SK-N-SH (cell line): Measurements from ENCODE around the gene RBM19. TPM values are rescaled to one million over a fixed set of nuclear protein-coding genes. Genes with fewer than 3 reads are reported as not detected.

Experiments used
- CTCF ChIA-PET: fragments of 300-600, 350-600 bp; formaldehyde crosslinking; extraction: SDS; loops from one replicate; lab custom pipeline; 2021; lab: Yijun Ruan, JAX
- POLR2A ChIA-PET: fragments of 350-600 bp; sonication (Branson Sonifier 250); formaldehyde crosslinking; extraction: SDS; loops from one replicate; lab custom pipeline; 2020; ENCODE audit warnings: antibody characterized with exemption, inconsistent platforms; lab: Yijun Ruan, JAX
- DNase-seq: peaks from one replicate; pipeline ENCODE4 v3.0.0; 2012
- H2AFZ ChIP-seq: fragments of 200-600 bp; sonication (generic); 2 replicates; pipeline ENCODE4 v1.8.1; 2016; ENCODE audit warnings: antibody characterized with exemption, mild to moderate bottlenecking, low read depth
- H3F3A ChIP-seq: fragments of 200-600 bp; sonication (generic); replicated peaks from 2 replicates; pipeline ENCODE3; 2016; ENCODE audit warnings: antibody characterized with exemption, mild to moderate bottlenecking; ENCODE audit not compliant: insufficient read depth
- H3K27ac ChIP-seq, 2 experiments: fragments of 200-500 bp in 1 of 2; fragments of 200-600 bp in 1 of 2; sonication (Bioruptor generic) in 1 of 2; sonication (generic), shearing (Covaris generic) in 1 of 2; 2 replicates each; pipeline versions ENCODE4 v1.5.1 to v1.6.1; 2014 to 2016; ENCODE audit warnings: low read depth in 2 of 2, inconsistent platforms in 1 of 2, low read length in 1 of 2, mild to moderate bottlenecking in 1 of 2, mixed read lengths in 1 of 2
- H3K27me3 ChIP-seq: fragments of 200-600 bp; sonication (generic), shearing (Covaris generic); 2 replicates; pipeline ENCODE4 v1.6.1; 2016; ENCODE audit warnings: mixed run types; ENCODE audit not compliant: insufficient read depth
- H3K36me3 ChIP-seq, 2 experiments: fragments of 200-500 bp in 1 of 2; fragments of 200-600 bp in 1 of 2; sonication (Bioruptor generic) in 1 of 2; sonication (generic) in 1 of 2; replicated peaks in 1 of 2; 2 replicates each; pipeline versions ENCODE3 to v1.5.1; 2014 to 2016; ENCODE audit warnings: low read length in 1 of 2, mild to moderate bottlenecking in 1 of 2; ENCODE audit not compliant: insufficient read depth in 2 of 2, control insufficient read depth in 1 of 2
- H3K4me1 ChIP-seq, 2 experiments: fragments of 200-500 bp in 1 of 2; fragments of 200-600 bp in 1 of 2; sonication (Bioruptor generic) in 1 of 2; sonication (generic), shearing (Covaris generic) in 1 of 2; 2 replicates each; pipeline versions ENCODE4 v1.5.1 to v1.6.1; 2014 to 2016; ENCODE audit warnings: low read depth in 1 of 2, low read length in 1 of 2, mixed run types in 1 of 2; ENCODE audit not compliant: insufficient read depth in 2 of 2, control insufficient read depth in 1 of 2
- H3K4me2 ChIP-seq: fragments of 200-600 bp; sonication (generic), shearing (Covaris generic); 2 replicates; pipeline ENCODE4 v1.6.1; 2017; ENCODE audit warnings: mixed run types
- H3K4me3 ChIP-seq, 2 experiments: fragments of 200-500 bp in 1 of 2; fragments of 200-600 bp in 1 of 2; sonication (Bioruptor generic) in 1 of 2; sonication (generic), shearing (Covaris generic) in 1 of 2; 2 replicates each; pipeline versions ENCODE4 v1.5.1 to v1.8.1; 2014 to 2016; ENCODE audit warnings: low read depth in 2 of 2, inconsistent platforms in 1 of 2, low read length in 1 of 2, mild to moderate bottlenecking in 1 of 2, mixed read lengths in 1 of 2, moderate library complexity in 1 of 2
- H3K79me2 ChIP-seq: fragments of 200-600 bp; sonication (generic); 2 replicates; pipeline ENCODE4 v1.8.1; 2017; ENCODE audit warnings: mild to moderate bottlenecking; ENCODE audit not compliant: insufficient read depth
- H3K9ac ChIP-seq: fragments of 200-600 bp; sonication (generic); 2 replicates; pipeline ENCODE4 v1.6.1; 2017; ENCODE audit warnings: mixed run types
- H3K9me2 ChIP-seq: fragments of 200-600 bp; sonication (generic); 2 replicates; pipeline ENCODE4 v1.6.1; 2017; ENCODE audit warnings: mixed run types
- H3K9me3 ChIP-seq: fragments of 200-600 bp; sonication (generic); 2 replicates; pipeline ENCODE4 v1.6.1; 2017; ENCODE audit warnings: mixed run types, mild to moderate bottlenecking, moderate library complexity
- H4K20me1 ChIP-seq: fragments of 200-600 bp; sonication (generic); 2 replicates; pipeline ENCODE4 v1.6.1; 2017; ENCODE audit warnings: mild to moderate bottlenecking, mixed run types; ENCODE audit not compliant: insufficient read depth
- ELF1 ChIP-seq: IDR thresholded peaks from 2 replicates; pipeline ENCODE4 v1.4.0; 2012
- FOSL2 ChIP-seq: IDR thresholded peaks from 2 replicates; pipeline ENCODE4 v1.4.0; 2012; ENCODE audit warnings: low read depth, mild to moderate bottlenecking, moderate library complexity, borderline replicate concordance
- GABPA ChIP-seq: IDR thresholded peaks from 2 replicates; pipeline ENCODE4 v1.4.0; 2012; ENCODE audit warnings: low read depth, mild to moderate bottlenecking
- MEF2A ChIP-seq: IDR thresholded peaks from 2 replicates; pipeline ENCODE4 v1.4.0; 2012; ENCODE audit warnings: low read depth, borderline replicate concordance
- RCOR1 ChIP-seq: fragments of 150-350 bp; IDR thresholded peaks from 2 replicates; pipeline ENCODE4 v1.6.1; 2017; ENCODE audit warnings: antibody characterized with exemption, low read length
- SIN3A ChIP-seq: IDR thresholded peaks from 2 replicates; pipeline ENCODE4 v1.6.1; 2012; ENCODE audit warnings: low read depth, mild to moderate bottlenecking, low read length, moderate library complexity, borderline replicate concordance
- TEAD4 ChIP-seq: IDR thresholded peaks from 2 replicates; pipeline ENCODE4 v1.4.0; 2012; ENCODE audit warnings: mild to moderate bottlenecking, borderline replicate concordance; ENCODE audit not compliant: insufficient read depth
- WGBS: methylation state at CpG from one replicate; pipeline ENCODE4 v1.1.6; 2017; ENCODE audit warnings: low lambda C conversion rate; 5-methylcytosine and 5-hydroxymethylcytosine counted together
- polyA plus RNA-seq, 3 experiments: library from polyadenylated mRNA; depleted of rRNA; stranded (reverse); fragments of >200 nt; gene quantifications; 2 replicates each; pipeline ENCODE4 v1.2.3, GENCODE V29; 2012
- TF ChIP-seq, protein P1 (sequence below): IDR thresholded peaks from 2 replicates; pipeline ENCODE4 v1.6.1; 2012; ENCODE audit warnings: mild to moderate bottlenecking, low read depth, low read length, moderate library complexity

The RBM19 gene
- polyA plus RNA-seq, 1 of the 3 experiments (the other 2 are of a cell fraction) = 16.6 TPM

DNA sequence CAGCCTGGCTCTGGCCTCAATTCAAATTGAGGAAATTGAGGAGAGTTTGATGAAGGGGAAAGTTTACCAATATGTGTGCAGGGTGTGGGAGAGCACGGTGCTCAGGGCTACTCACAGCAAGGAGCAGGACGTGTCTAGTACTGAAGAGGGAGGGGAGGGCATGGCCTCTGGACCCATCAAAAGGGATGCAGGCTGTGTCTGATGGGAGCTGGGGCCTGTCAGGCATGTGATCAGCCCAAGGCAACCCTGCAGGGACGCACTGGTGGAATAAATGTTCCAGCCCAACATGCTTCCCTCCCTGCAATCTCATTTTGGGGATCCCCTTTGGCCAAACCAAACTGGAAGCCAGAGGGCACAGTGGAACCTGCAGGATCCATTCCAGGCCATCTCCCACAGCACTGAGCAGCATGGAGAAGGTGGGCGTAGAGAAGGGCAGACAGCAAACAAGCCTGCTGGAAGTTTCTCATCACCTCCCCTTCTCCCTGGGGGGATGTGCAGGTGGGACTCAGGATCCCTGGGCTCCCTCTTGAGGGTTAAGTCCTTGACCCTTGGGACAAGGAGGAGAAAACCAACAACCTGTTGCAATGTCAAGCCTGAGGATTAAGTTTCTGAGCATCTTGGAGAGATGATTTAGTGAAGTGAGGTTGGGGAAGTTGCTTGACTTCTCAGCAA, 17.8 kb upstream of the RBM19 start:
- 0 out of 2 replicates have a peak, but pooled peaks cover 10% of the 10 kb centered on the region for H3K27me3 ChIP-seq
- no peaks in the 10 kb centered on the region for H4K20me1 ChIP-seq
- WGBS = 8% methylated on average over 4 of the region's 4 CpGs
- no peaks in the 10 kb centered on the region for H3F3A ChIP-seq
- no peaks in the 10 kb centered on the region for H3K4me1 ChIP-seq
- no peak for TF ChIP-seq RCOR1
- TF ChIP-seq MEF2A = no peak
- TF ChIP-seq GABPA = no peak
- TF ChIP-seq SIN3A = no peak
- TF ChIP-seq FOSL2 = no peak
- no peak overlapping the region for H3K27ac ChIP-seq
- no peaks in the 10 kb centered on the region for H3K79me2 ChIP-seq
- POLR2A ChIA-PET = no interaction called here
- H3K36me3 ChIP-seq = no peaks in the 10 kb centered on the region
- no peaks in the 10 kb centered on the region for H3K9me2 ChIP-seq
- no peak for DNase-seq
- CTCF ChIA-PET = interaction anchor here (1.1 to 4.6 kb wide), 3 partner anchors 9 to 525 kb away, joined by 3 to 89 read pairs (median 3); no protein-coding TSS in a partner anchor
- no peak overlapping the region for H3K9ac ChIP-seq
- H3K9me3 ChIP-seq = no peaks in the 10 kb centered on the region
- H3K4me2 ChIP-seq = no peak overlapping the region
- H2AFZ ChIP-seq = no peak overlapping the region
- no peak overlapping the region for H3K4me3 ChIP-seq

DNA sequence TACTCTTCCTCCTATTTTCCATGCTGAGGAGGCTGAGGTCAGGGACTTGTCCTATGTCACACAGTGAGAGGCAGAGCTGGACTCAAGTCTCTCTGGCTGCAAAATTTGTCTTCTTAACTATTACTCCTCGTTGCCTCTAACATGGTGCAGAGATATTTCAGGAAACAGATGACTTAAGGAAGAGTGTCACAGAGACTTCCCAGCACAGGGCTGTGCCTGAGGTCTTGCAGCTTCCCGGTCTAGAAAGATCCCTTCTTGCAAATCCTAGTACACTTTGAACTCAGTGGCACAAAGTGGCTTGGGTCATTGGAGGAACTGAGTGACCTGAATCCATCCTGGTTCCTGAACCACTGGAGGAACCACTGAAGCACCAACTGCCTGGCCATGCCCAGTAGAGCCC, 17.1 kb upstream of the RBM19 start:
- DNase-seq = no peak
- Histone ChIP-seq H3F3A (no peaks in the 10 kb centered on the region), H3K27ac (no peak overlapping the region), H3K79me2 (no peaks in the 10 kb centered on the region), H3K27me3 (0 out of 2 replicates have a peak, but pooled peaks cover 14% of the 10 kb centered on the region), H3K9ac (no peak overlapping the region), H3K4me2 (no peak overlapping the region), H3K9me3 (no peaks in the 10 kb centered on the region), H4K20me1 (no peaks in the 10 kb centered on the region), H3K4me1 (no peaks in the 10 kb centered on the region), H3K4me3 (no peak overlapping the region), H3K36me3 (no peaks in the 10 kb centered on the region), H2AFZ (no peak overlapping the region), H3K9me2 (no peaks in the 10 kb centered on the region)
- 0% methylated on average over 2 of the region's 2 CpGs for WGBS
- CTCF ChIA-PET = interaction anchor here (1.1 to 4.6 kb wide), 4 partner anchors 8 to 526 kb away, joined by 3 to 89 read pairs (median 4); no protein-coding TSS in a partner anchor
- TF ChIP-seq ELF1 (no peak), GABPA (no peak), TEAD4 (no peak)
- TF ChIP-seq, protein P1, sequence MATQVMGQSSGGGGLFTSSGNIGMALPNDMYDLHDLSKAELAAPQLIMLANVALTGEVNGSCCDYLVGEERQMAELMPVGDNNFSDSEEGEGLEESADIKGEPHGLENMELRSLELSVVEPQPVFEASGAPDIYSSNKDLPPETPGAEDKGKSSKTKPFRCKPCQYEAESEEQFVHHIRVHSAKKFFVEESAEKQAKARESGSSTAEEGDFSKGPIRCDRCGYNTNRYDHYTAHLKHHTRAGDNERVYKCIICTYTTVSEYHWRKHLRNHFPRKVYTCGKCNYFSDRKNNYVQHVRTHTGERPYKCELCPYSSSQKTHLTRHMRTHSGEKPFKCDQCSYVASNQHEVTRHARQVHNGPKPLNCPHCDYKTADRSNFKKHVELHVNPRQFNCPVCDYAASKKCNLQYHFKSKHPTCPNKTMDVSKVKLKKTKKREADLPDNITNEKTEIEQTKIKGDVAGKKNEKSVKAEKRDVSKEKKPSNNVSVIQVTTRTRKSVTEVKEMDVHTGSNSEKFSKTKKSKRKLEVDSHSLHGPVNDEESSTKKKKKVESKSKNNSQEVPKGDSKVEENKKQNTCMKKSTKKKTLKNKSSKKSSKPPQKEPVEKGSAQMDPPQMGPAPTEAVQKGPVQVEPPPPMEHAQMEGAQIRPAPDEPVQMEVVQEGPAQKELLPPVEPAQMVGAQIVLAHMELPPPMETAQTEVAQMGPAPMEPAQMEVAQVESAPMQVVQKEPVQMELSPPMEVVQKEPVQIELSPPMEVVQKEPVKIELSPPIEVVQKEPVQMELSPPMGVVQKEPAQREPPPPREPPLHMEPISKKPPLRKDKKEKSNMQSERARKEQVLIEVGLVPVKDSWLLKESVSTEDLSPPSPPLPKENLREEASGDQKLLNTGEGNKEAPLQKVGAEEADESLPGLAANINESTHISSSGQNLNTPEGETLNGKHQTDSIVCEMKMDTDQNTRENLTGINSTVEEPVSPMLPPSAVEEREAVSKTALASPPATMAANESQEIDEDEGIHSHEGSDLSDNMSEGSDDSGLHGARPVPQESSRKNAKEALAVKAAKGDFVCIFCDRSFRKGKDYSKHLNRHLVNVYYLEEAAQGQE = no peak
- POLR2A ChIA-PET = interaction anchor here (1.4 kb wide), 1 partner anchor 17 kb away, joined by 3 read pairs; the partner anchor contains the start of gene RBM19
